ENCODE measurements around the gene DRAP1. TPM values are rescaled to one million over a fixed set of nuclear protein-coding genes. Genes with fewer than 3 reads are reported as not detected.

DRAP1 gene
- total and polyA plus RNA-seq, 9 of the 15 experiments (the other 6 are each of a cell fraction or from before 2014, with no cell fraction given) = 9.6 to 200 (median 92.9) TPM

GRCh38 chr11:65919141-65919572, at the start of gene DRAP1 (continued):
- TF ChIP-seq CBX8 (IDR thresholded peaks at IDR 0.05; ENCODE audit: borderline replicate concordance, extremely low read depth, low read depth, low read length, poor library complexity, severe bottlenecking) (no peak), HCFC1 (IDR thresholded peaks at IDR 0.05; ENCODE audit: low read depth, low read length) (peak; percentile 60; the same call in 1 of the 2 replicates), MIER1 (IDR thresholded peaks at IDR 0.05; ENCODE audit: low read depth) (no peak), EHMT2 (IDR thresholded peaks at IDR 0.05) (no peak), ZNF24 (IDR thresholded peaks at IDR 0.05) (peak; percentile 69; the same call in 1 of the 2 replicates), SRF (CRISPR knock-in tag; IDR thresholded peaks at IDR 0.05) (peak in 1 of 2 experiments; percentile 71; a peak in 1 of 4 replicates), ZNF253 (CRISPR knock-in tag; conservative IDR thresholded peaks at IDR 0.05) (no peak), ZNF668 (CRISPR knock-in tag; IDR thresholded peaks at IDR 0.05) (peak; percentile 35; the same call in 1 of the 2 replicates), PKNOX1 (IDR thresholded peaks at IDR 0.05) (no peak), NFXL1 (CRISPR knock-in tag; IDR thresholded peaks at IDR 0.05) (no peak), TRIM28 (IDR thresholded peaks at IDR 0.05) (no peak; the same call in 1 of the 2 replicates), KLF10 (CRISPR knock-in tag; IDR thresholded peaks at IDR 0.05) (no peak), ID3 (CRISPR knock-in tag; IDR thresholded peaks at IDR 0.05) (no peak), ID3 (tag; IDR thresholded peaks at IDR 0.05) (peak; percentile 47; the same call in 1 of the 2 replicates), TARDBP (IDR thresholded peaks at IDR 0.05) (peak; percentile 68; the same call in 1 of the 2 replicates), HDGF (IDR thresholded peaks at IDR 0.05) (no peak), ZNF695 (CRISPR knock-in tag; IDR thresholded peaks at IDR 0.05) (no peak), ZEB2 (IDR thresholded peaks at IDR 0.05) (no peak), BCLAF1 (IDR thresholded peaks at IDR 0.05; ENCODE audit: borderline replicate concordance in 1 of 2, control insufficient read depth in 1 of 2, low read depth in 2 of 2, low read length in 1 of 2) (peak in 1 of 2 experiments; percentile 85; a peak in 1 of 4 replicates), TBL1XR1 (IDR thresholded peaks at IDR 0.05; ENCODE audit: low read length in 2 of 2) (peak; percentile 54 to 70; a peak in 2 of 4 replicates), BRF1 (IDR thresholded peaks at IDR 0.05; ENCODE audit: borderline replicate concordance, extremely low read depth, insufficient read length) (no peak), ZNF274 (IDR thresholded peaks at IDR 0.05; ENCODE audit: borderline replicate concordance, low read depth, low read length) (no peak), XRCC5 (IDR thresholded peaks at IDR 0.05; ENCODE audit: low read depth, low read length) (peak; percentile 97)
